Activated CD4-positive, alpha-beta T cell treated with anti-CD3 and anti-CD28 coated beads, Interleukin-2, amount 10 ng/mL, durations not matched to agents 24 days and 14 days (primary cell): Measurements from ENCODE around the gene SH2B3. TPM values are rescaled to one million over a fixed set of nuclear protein-coding genes. Genes with fewer than 3 reads are reported as not detected.
"Not testable (repeated sequence)": the region's sequence is repeated elsewhere in the genome, so short reads cannot be mapped to it uniquely, and the experiment has no call there.

Experiments used
- DNase-seq: peaks from one replicate; pipeline ENCODE4 v3.0.0; 2022
- H3K27ac Mint-ChIP-seq: one replicate; pipeline ENCODE4 v1.8.0; 2022; ENCODE audit warnings: mild to moderate bottlenecking, mixed read lengths
- H3K27me3 Mint-ChIP-seq: one replicate; pipeline ENCODE4 v1.8.0; 2022; ENCODE audit warnings: mixed read lengths
- H3K36me3 Mint-ChIP-seq: one replicate; pipeline ENCODE4 v1.8.0; 2022; ENCODE audit warnings: low read depth, mild to moderate bottlenecking, mixed read lengths
- H3K4me1 Mint-ChIP-seq: one replicate; pipeline ENCODE4 v1.8.0; 2021; ENCODE audit warnings: mixed read lengths
- H3K4me3 Mint-ChIP-seq: one replicate; pipeline ENCODE4 v1.8.0; 2022; ENCODE audit warnings: mild to moderate bottlenecking, moderate library complexity, mixed read lengths
- H3K9me3 Mint-ChIP-seq: one replicate; pipeline ENCODE4 v1.8.0; 2021; ENCODE audit warnings: mixed read lengths
- intact Hi-C: fragments of 100-400 bp; cut with micrococcal nuclease; formaldehyde crosslinking; loops from one replicate; pipeline ENCODE4 v1.15.1; 2023
- total RNA-seq: library from RNA; stranded (reverse); gene quantifications from 2 replicates; pipeline ENCODE4 v1.2.3, GENCODE V29; 2022

SH2B3 gene
- total RNA-seq, 1 donor from 2014 or later = 44.1 TPM

GRCh38 chr12:111368788-111369495 lies 36.8 kb upstream of the SH2B3 start, which contains the start of gene PHETA1:
PHETA1 (minus strand) TSS chr12:111369095; CDS start chr12:111363427, 5,668 bp downstream.
- Mint-ChIP-seq H3K27ac (peak within 1 kb of the TSS; percentile 75), H3K4me1 (peaks cover 7% of the 10 kb centered on the region), H3K4me3 (peak within 1 kb of the TSS; percentile 85), H3K9me3 (no peaks in the 10 kb centered on the region), H3K27me3 (peaks cover 19% of the 10 kb centered on the region), H3K36me3 (no peaks in the 10 kb centered on the region)
- DNase-seq = peak; percentile 96
- intact Hi-C loops = no loop called here

GRCh38 chr12:111369496-111370220 lies 36.1 kb upstream of the SH2B3 start:
- H3K27me3 Mint-ChIP-seq = peaks cover 19% of the 10 kb centered on the region
- no peaks in the 10 kb centered on the region for H3K36me3 Mint-ChIP-seq
- no peaks in the 10 kb centered on the region for H3K9me3 Mint-ChIP-seq
- peaks cover 7% of the 10 kb centered on the region for H3K4me1 Mint-ChIP-seq
- peak overlapping the region; percentile 85 for H3K4me3 Mint-ChIP-seq
- H3K27ac Mint-ChIP-seq = no peak overlapping the region
- no peak for DNase-seq
- intact Hi-C loops = no loop called here

GRCh38 chr12:111373231-111373630 lies 32.5 kb upstream of the SH2B3 start:
- H3K9me3 Mint-ChIP-seq, H3K4me3 Mint-ChIP-seq, H3K27ac Mint-ChIP-seq, H3K27me3 Mint-ChIP-seq, DNase-seq, H3K4me1 Mint-ChIP-seq, H3K36me3 Mint-ChIP-seq, intact Hi-C loops: not testable (repeated sequence)

GRCh38 chr12:111377440-111377839 lies 28.3 kb upstream of the SH2B3 start:
- peaks cover 9% of the 10 kb centered on the region for H3K27me3 Mint-ChIP-seq
- H3K4me1 Mint-ChIP-seq = no peaks in the 10 kb centered on the region
- H3K9me3 Mint-ChIP-seq = peaks cover 4% of the 10 kb centered on the region
- H3K36me3 Mint-ChIP-seq = no peaks in the 10 kb centered on the region
- H3K27ac Mint-ChIP-seq = no peak overlapping the region
- no peak overlapping the region for H3K4me3 Mint-ChIP-seq
- no peak for DNase-seq
- intact Hi-C loops = no loop called here

GRCh38 chr12:111379942-111380554 lies 25.7 kb upstream of the SH2B3 start:
- peaks cover 4% of the 10 kb centered on the region for H3K9me3 Mint-ChIP-seq
- intact Hi-C loops = no loop called here
- DNase-seq = no peak
- no peaks in the 10 kb centered on the region for H3K4me1 Mint-ChIP-seq
- H3K4me3 Mint-ChIP-seq = no peak overlapping the region
- peaks cover 9% of the 10 kb centered on the region for H3K27me3 Mint-ChIP-seq
- H3K27ac Mint-ChIP-seq = no peak overlapping the region
- H3K36me3 Mint-ChIP-seq = no peaks in the 10 kb centered on the region

GRCh38 chr12:111384596-111384995 lies 21.1 kb upstream of the SH2B3 start:
- no peaks in the 10 kb centered on the region for H3K9me3 Mint-ChIP-seq
- H3K4me3 Mint-ChIP-seq = no peak overlapping the region
- no peaks in the 10 kb centered on the region for H3K4me1 Mint-ChIP-seq
- peaks cover 13% of the 10 kb centered on the region for H3K27me3 Mint-ChIP-seq
- H3K27ac Mint-ChIP-seq = no peak overlapping the region
- H3K36me3 Mint-ChIP-seq = no peaks in the 10 kb centered on the region
- DNase-seq = peak; percentile 52
- intact Hi-C loops = no loop called here

GRCh38 chr12:111386885-111387284 lies 18.8 kb upstream of the SH2B3 start:
- DNase-seq = no peak
- Mint-ChIP-seq H3K9me3 (no peaks in the 10 kb centered on the region), H3K4me1 (no peaks in the 10 kb centered on the region), H3K27ac (no peak overlapping the region), H3K4me3 (no peak overlapping the region), H3K36me3 (no peaks in the 10 kb centered on the region), H3K27me3 (peaks cover 11% of the 10 kb centered on the region)
- intact Hi-C loops = no loop called here

- H3K27ac Mint-ChIP-seq = no peak overlapping the region
- no peaks in the 10 kb centered on the region for H3K4me1 Mint-ChIP-seq
- peaks cover 10% of the 10 kb centered on the region for H3K27me3 Mint-ChIP-seq
- H3K4me3 Mint-ChIP-seq = no peak overlapping the region
- H3K36me3 Mint-ChIP-seq = no peaks in the 10 kb centered on the region
- intact Hi-C loops = no loop called here
- DNase-seq = no peak
- H3K9me3 Mint-ChIP-seq = no peaks in the 10 kb centered on the region
These were observed 17.9 kb upstream of the SH2B3 start for GRCh38 chr12:111387747-111388323.

- Mint-ChIP-seq H3K9me3 (no peaks in the 10 kb centered on the region), H3K4me1 (no peaks in the 10 kb centered on the region), H3K4me3 (no peak overlapping the region), H3K27ac (no peak overlapping the region), H3K27me3 (peaks cover 10% of the 10 kb centered on the region), H3K36me3 (no peaks in the 10 kb centered on the region)
- no peak for DNase-seq
- intact Hi-C loops = no loop called here
These were observed 16.1 kb upstream of the SH2B3 start for GRCh38 chr12:111389635-111390034.

- no peak for DNase-seq
- Mint-ChIP-seq H3K27me3 (peaks cover 6% of the 10 kb centered on the region), H3K9me3 (no peaks in the 10 kb centered on the region), H3K4me1 (no peaks in the 10 kb centered on the region), H3K4me3 (no peak overlapping the region), H3K36me3 (no peaks in the 10 kb centered on the region), H3K27ac (no peak overlapping the region)
- intact Hi-C loops = no loop called here
These were observed 14.8 kb upstream of the SH2B3 start for GRCh38 chr12:111390910-111391309.

- H3K4me1 Mint-ChIP-seq = peaks cover 13% of the 10 kb centered on the region
- intact Hi-C loops = no loop called here
These were observed 11.9 kb upstream of the SH2B3 start for GRCh38 chr12:111393700-111394300.

GRCh38 chr12:111394480-111394879 lies 11.2 kb upstream of the SH2B3 start:
- intact Hi-C loops = no loop called here
- no peak overlapping the region for H3K27ac Mint-ChIP-seq
- H3K27me3 Mint-ChIP-seq = peaks cover 2% of the 10 kb centered on the region
- no peak for DNase-seq
- H3K36me3 Mint-ChIP-seq = no peaks in the 10 kb centered on the region
- H3K4me1 Mint-ChIP-seq = peaks cover 20% of the 10 kb centered on the region
- no peaks in the 10 kb centered on the region for H3K9me3 Mint-ChIP-seq
- no peak overlapping the region for H3K4me3 Mint-ChIP-seq

More at GRCh38 chr12:111393700-111394300, 11.9 kb upstream of the SH2B3 start:
- Mint-ChIP-seq H3K27ac (no peak overlapping the region), H3K27me3 (peaks cover 2% of the 10 kb centered on the region), H3K4me3 (no peak overlapping the region), H3K36me3 (no peaks in the 10 kb centered on the region), H3K9me3 (no peaks in the 10 kb centered on the region)
- DNase-seq = peak; percentile 51

GRCh38 chr12:111395336-111396187 lies 10.2 kb upstream of the SH2B3 start:
- DNase-seq = no peak
- Mint-ChIP-seq H3K4me3 (no peak overlapping the region), H3K4me1 (peaks cover 29% of the 10 kb centered on the region), H3K36me3 (no peaks in the 10 kb centered on the region), H3K27me3 (peaks cover 4% of the 10 kb centered on the region), H3K9me3 (no peaks in the 10 kb centered on the region), H3K27ac (no peak overlapping the region)
- intact Hi-C loops = loop anchor here (2.0 to 5.0 kb wide), 2 partner anchors 65 to 292 kb away; partner anchors contain the start of genes ACAD10 and BRAP
